HEK293 (cell line): ENCODE measurements around the gene SRMS.

Experiments used
- CTCF ChIA-PET: fragments of 350-600 bp; formaldehyde crosslinking; extraction: SDS; loops from one replicate; lab custom pipeline; 2021; ENCODE audit warnings: antibody characterized with exemption; lab: Yijun Ruan, JAX
- POLR2A ChIA-PET: fragments of 300-600 bp; formaldehyde crosslinking; extraction: SDS; loops from one replicate; lab custom pipeline; 2020; ENCODE audit warnings: antibody characterized with exemption, inconsistent platforms; lab: Yijun Ruan, JAX
- H3K27ac ChIP-seq: fragments of 200-500 bp; sonication (Bioruptor generic); 2 replicates; pipeline ENCODE4 v1.5.1; 2014; ENCODE audit warnings: low read depth, low read length, control low read depth, inconsistent platforms; ENCODE audit errors: extremely low read depth
- H3K36me3 ChIP-seq, 2 experiments: fragments of 200-500 bp in 1 of 2; sonication (Bioruptor generic) in 1 of 2; 1 replicate in 1 of 2; 2 replicates in 1 of 2; pipeline ENCODE4 v1.5.1; 2014 to 2017; ENCODE audit warnings: inconsistent platforms in 2 of 2, low read length in 2 of 2; ENCODE audit not compliant: control insufficient read depth in 2 of 2, insufficient read depth in 1 of 2
- H3K4me1 ChIP-seq: fragments of 200-500 bp; sonication (Bioruptor generic); 2 replicates; pipeline ENCODE4 v1.5.1; 2014; ENCODE audit warnings: mild to moderate bottlenecking, low read length, inconsistent platforms; ENCODE audit not compliant: control insufficient read depth, insufficient read depth
- H3K4me3 ChIP-seq: 2 replicates; pipeline ENCODE4 v1.5.1; 2011; ENCODE audit warnings: low read depth, mild to moderate bottlenecking, control low read depth, low read length, moderate library complexity
- H3K9me3 ChIP-seq: fragments of 200-500 bp; sonication (Bioruptor generic); 2 replicates; pipeline ENCODE4 v1.5.1; 2014; ENCODE audit warnings: low read depth, low read length, inconsistent platforms; ENCODE audit not compliant: control insufficient read depth, insufficient read depth
- BCL11A ChIP-seq: fragments of 450-650 bp; formaldehyde crosslinking; IDR thresholded peaks from 2 replicates; pipeline ENCODE4 v1.5.1; 2016; ENCODE audit warnings: low read depth, missing biosample characterization, missing genetic modification characterization
- GLI4 ChIP-seq: fragments of 450-650 bp; formaldehyde crosslinking; IDR thresholded peaks from 2 replicates; pipeline ENCODE4 v1.5.1; 2016; ENCODE audit warnings: missing biosample characterization, missing genetic modification characterization
- INSM2 ChIP-seq: fragments of 450-650 bp; formaldehyde crosslinking; IDR thresholded peaks from 2 replicates; pipeline ENCODE4 v1.5.1; 2016; ENCODE audit warnings: missing biosample characterization, missing genetic modification characterization
- KLF8 ChIP-seq: fragments of 450-650 bp; formaldehyde crosslinking; IDR thresholded peaks from 2 replicates; pipeline ENCODE4 v1.5.1; 2016; ENCODE audit warnings: missing biosample characterization, missing genetic modification characterization
- PATZ1 ChIP-seq: fragments of 450-650 bp; formaldehyde crosslinking; IDR thresholded peaks from 2 replicates; pipeline ENCODE4 v1.5.1; 2016; ENCODE audit warnings: missing biosample characterization, missing genetic modification characterization
- SP7 ChIP-seq: fragments of 450-650 bp; formaldehyde crosslinking; IDR thresholded peaks from 2 replicates; pipeline ENCODE4 v1.5.1; 2016; ENCODE audit warnings: missing biosample characterization, missing genetic modification characterization
- ZBTB10 ChIP-seq: fragments of 450-650 bp; formaldehyde crosslinking; IDR thresholded peaks from 2 replicates; pipeline ENCODE4 v1.5.1; 2016; ENCODE audit warnings: missing biosample characterization, missing genetic modification characterization
- ZBTB17 ChIP-seq: fragments of 450-650 bp; formaldehyde crosslinking; IDR thresholded peaks from 2 replicates; pipeline ENCODE4 v1.5.1; 2016; ENCODE audit warnings: missing biosample characterization, missing genetic modification characterization
- ZBTB7A ChIP-seq: fragments of 450-650 bp; formaldehyde crosslinking; IDR thresholded peaks from 2 replicates; pipeline ENCODE4 v1.5.1; 2016; ENCODE audit warnings: low read depth, missing biosample characterization, missing genetic modification characterization
- ZBTB8A ChIP-seq: fragments of 450-650 bp; formaldehyde crosslinking; IDR thresholded peaks from 2 replicates; pipeline ENCODE4 v1.5.1; 2016; ENCODE audit warnings: missing biosample characterization, missing genetic modification characterization
- ZNF133 ChIP-seq: fragments of 450-650 bp; formaldehyde crosslinking; IDR thresholded peaks from 2 replicates; pipeline ENCODE4 v1.5.1; 2016; ENCODE audit warnings: missing biosample characterization, missing genetic modification characterization
- ZNF155 ChIP-seq: fragments of 450-650 bp; formaldehyde crosslinking; IDR thresholded peaks from 2 replicates; pipeline ENCODE4 v1.5.1; 2016; ENCODE audit warnings: missing biosample characterization, missing genetic modification characterization
- ZNF157 ChIP-seq: fragments of 450-650 bp; formaldehyde crosslinking; IDR thresholded peaks from 2 replicates; pipeline ENCODE4 v1.5.1; 2016; ENCODE audit warnings: missing biosample characterization, missing genetic modification characterization
- ZNF239 ChIP-seq: fragments of 450-650 bp; formaldehyde crosslinking; IDR thresholded peaks from 2 replicates; pipeline ENCODE4 v1.5.1; 2016; ENCODE audit warnings: missing biosample characterization, missing genetic modification characterization
- ZNF26 ChIP-seq: fragments of 450-650 bp; formaldehyde crosslinking; IDR thresholded peaks from 2 replicates; pipeline ENCODE4 v1.5.1; 2016; ENCODE audit warnings: missing biosample characterization, missing genetic modification characterization
- ZNF366 ChIP-seq: fragments of 450-650 bp; formaldehyde crosslinking; conservative IDR thresholded peaks from 2 replicates; pipeline ENCODE4 v1.5.1; 2016; ENCODE audit warnings: missing biosample characterization, missing genetic modification characterization
- ZNF404 ChIP-seq: fragments of 450-650 bp; formaldehyde crosslinking; IDR thresholded peaks from 2 replicates; pipeline ENCODE4 v1.5.1; 2017; ENCODE audit warnings: missing biosample characterization, missing genetic modification characterization
- ZNF560 ChIP-seq: fragments of 450-650 bp; formaldehyde crosslinking; IDR thresholded peaks from 2 replicates; pipeline ENCODE4 v1.5.1; 2017; ENCODE audit warnings: missing biosample characterization, missing genetic modification characterization, borderline replicate concordance
- ZNF580 ChIP-seq: fragments of 450-650 bp; formaldehyde crosslinking; IDR thresholded peaks from 2 replicates; pipeline ENCODE4 v1.5.1; 2016; ENCODE audit warnings: missing biosample characterization, missing genetic modification characterization
- ZNF600 ChIP-seq: fragments of 450-650 bp; formaldehyde crosslinking; IDR thresholded peaks from 2 replicates; pipeline ENCODE4 v1.5.1; 2016; ENCODE audit warnings: missing biosample characterization, missing genetic modification characterization
- ZNF707 ChIP-seq: fragments of 450-650 bp; formaldehyde crosslinking; IDR thresholded peaks from 2 replicates; pipeline ENCODE4 v1.5.1; 2016; ENCODE audit warnings: missing biosample characterization, missing genetic modification characterization

The SRMS gene

GRCh38 chr20:63532449-63532971 lies 15.0 kb downstream of the SRMS start:
- no peak overlapping the region for H3K4me3 ChIP-seq
- H3K27ac ChIP-seq, result no peak overlapping the region
- H3K4me1 ChIP-seq, result no peaks in the 10 kb centered on the region
- no peaks in the 10 kb centered on the region for H3K9me3 ChIP-seq
- ChIA-PET POLR2A (no interaction called here), CTCF (interaction anchor here (0.7 kb wide), 1 partner anchor 588 kb away, joined by 3 read pairs; no protein-coding TSS in a partner anchor)
- TF ChIP-seq ZNF560 (tag by site-specific recombination) (no peak), ZBTB17 (tag by site-specific recombination) (0 out of 2 replicates have a peak, but pooled peaks have one; percentile 3), ZNF580 (no peak), ZNF404 (no peak), ZBTB10 (tag by site-specific recombination) (0 out of 2 replicates have a peak, but pooled peaks have one; percentile 3), GLI4 (tag by site-specific recombination) (no peak)
- no peaks in the 10 kb centered on the region for H3K36me3 ChIP-seq

- H3K9me3 ChIP-seq, result no peaks in the 10 kb centered on the region
- H3K36me3 ChIP-seq, result no peaks in the 10 kb centered on the region
- ChIA-PET POLR2A (interaction anchor here (0.7 kb wide), 1 partner anchor 126 kb away, joined by 3 read pairs; the partner anchor contains the start of gene RTEL1), CTCF (interaction anchor here (0.7 kb wide), 1 partner anchor 589 kb away, joined by 3 read pairs; no protein-coding TSS in a partner anchor)
- H3K4me1 ChIP-seq, result no peaks in the 10 kb centered on the region
- H3K4me3 ChIP-seq, result no peak overlapping the region
- H3K27ac ChIP-seq, result no peak overlapping the region
- TF ChIP-seq ZNF157 (tag by site-specific recombination), result no peak
- no peak for TF ChIP-seq ZNF155 (tag by site-specific recombination)
- TF ChIP-seq PATZ1 (tag by site-specific recombination), result peak; percentile 53; the same call in 1 of the 2 replicates
- no peak for TF ChIP-seq ZBTB8A (tag by site-specific recombination)
- TF ChIP-seq ZNF366 (tag by site-specific recombination), result no peak
- TF ChIP-seq BCL11A (tag by site-specific recombination), result peak; percentile 53; the same call in 1 of the 2 replicates
- TF ChIP-seq ZNF600, result peak; percentile 83
- TF ChIP-seq ZBTB10 (tag by site-specific recombination), result 0 out of 2 replicates have a peak, but pooled peaks have one; percentile 54
- TF ChIP-seq INSM2, result 0 out of 2 replicates have a peak, but pooled peaks have one; percentile 32
- TF ChIP-seq ZBTB7A (tag by site-specific recombination), result peak; percentile 94; the same call in 1 of the 2 replicates
- peak; percentile 82 for TF ChIP-seq ZNF239 (tag by site-specific recombination)
- TF ChIP-seq ZNF707 (tag by site-specific recombination), result peak; percentile 52; the same call in 1 of the 2 replicates
- TF ChIP-seq SP7, result peak; percentile 27; the same call in 1 of the 2 replicates
- 0 out of 2 replicates have a peak, but pooled peaks have one; percentile 62 for TF ChIP-seq ZBTB17 (tag by site-specific recombination)
- no peak for TF ChIP-seq ZNF133 (tag by site-specific recombination)
- peak; percentile 49; the same call in 1 of the 2 replicates for TF ChIP-seq KLF8 (tag by site-specific recombination)
- TF ChIP-seq ZNF26 (tag by site-specific recombination), result no peak
Observed at GRCh38 chr20:63531686-63532448, 15.7 kb downstream of the SRMS start.
